ENCODE data around the gene NECTIN4. TPM values are rescaled to one million over a fixed set of nuclear protein-coding genes. Genes with fewer than 3 reads are reported as not detected.
A peak's percentile ranks its signal among the peaks of the same experiment; 100 is the strongest.

NECTIN4 gene
- total RNA-seq, 2 experiments from 2014 or later, result not detected

GRCh38 chr1:161137881-161138280, 48.5 kb upstream of the NECTIN4 start:
- peaks cover 10% of the 10 kb centered on the region; the same call in 1 of the 2 replicates for H3K79me2 ChIP-seq (ENCODE audit: insufficient read depth, low read depth, low read length)
- no peak overlapping the region for H3K27ac ChIP-seq (ENCODE audit: low read depth, low read length, poor library complexity, severe bottlenecking)
- intact Hi-C loops (cut with micrococcal nuclease; ENCODE audit: unreplicated experiment), result loop anchor here (2.0 kb wide), 1 partner anchor 141 kb away; no protein-coding TSS in a partner anchor
- ChIA-PET CTCF (ENCODE audit: unreplicated experiment) (interaction anchor here (1.0 to 1.9 kb wide), 3 partner anchors 28 to 140 kb away, joined by 3 to 5 read pairs (median 3); partner anchors contain the start of gene PPOX), POLR2A (interaction anchor here (0.9 to 2.2 kb wide), 6 partner anchors 9 to 91 kb away, joined by 3 to 6 read pairs (median 4); partner anchors contain the start of genes NIT1, PFDN2 and TOMM40L)
- DNase-seq (ENCODE audit: low spot score), result no peak
- H3K9me3 ChIP-seq (ENCODE audit: low read length), result no peaks in the 10 kb centered on the region
- BruUV-seq (replicated peaks), result no TSS peak
- no peak overlapping the region for H3K4me2 ChIP-seq (ENCODE audit: low read length)
- no peak overlapping the region for H2AFZ ChIP-seq (ENCODE audit: low read length)
- H3K4me3 ChIP-seq (ENCODE audit: low read depth, low read length, poor library complexity, severe bottlenecking), result no peak overlapping the region
- TF ChIP-seq EZH2phosphoT487 (IDR thresholded peaks at IDR 0.05; ENCODE audit: borderline replicate concordance, low read depth, low read length) (no peak), CTCF (conservative IDR thresholded peaks at IDR 0.05; ENCODE audit: low read length) (no peak)
- H4K20me1 ChIP-seq (ENCODE audit: insufficient read depth, low read length), result no peaks in the 10 kb centered on the region
- H3K36me3 ChIP-seq (ENCODE audit: insufficient read depth, low read length), result no peaks in the 10 kb centered on the region; the same call in 1 of the 2 replicates
- no peaks in the 10 kb centered on the region for H3K9me2 ChIP-seq (ENCODE audit: insufficient read depth, low read length)
- H3K4me1 ChIP-seq (ENCODE audit: insufficient read depth, low read length, poor library complexity, severe bottlenecking), result peaks cover 19% of the 10 kb centered on the region

- TSS peak; percentile 68 for BruUV-seq (replicated peaks)
- Histone ChIP-seq H3K9me3 (ENCODE audit: low read length) (no peaks in the 10 kb centered on the region), H3K79me2 (ENCODE audit: insufficient read depth, low read depth, low read length) (peaks cover 28% of the 10 kb centered on the region; the same call in 1 of the 2 replicates), H4K20me1 (ENCODE audit: insufficient read depth, low read length) (no peaks in the 10 kb centered on the region), H3K4me3 (ENCODE audit: low read depth, low read length, poor library complexity, severe bottlenecking) (peak overlapping the region; percentile 86), H3K27ac (ENCODE audit: low read depth, low read length, poor library complexity, severe bottlenecking) (peak overlapping the region; percentile 70), H3K4me2 (ENCODE audit: low read length) (peak overlapping the region; percentile 85), H3K4me1 (ENCODE audit: insufficient read depth, low read length, poor library complexity, severe bottlenecking) (peaks cover 34% of the 10 kb centered on the region), H3K36me3 (ENCODE audit: insufficient read depth, low read length) (peaks cover 25% of the 10 kb centered on the region), H2AFZ (ENCODE audit: low read length) (peak overlapping the region; percentile 93), H3K9me2 (ENCODE audit: insufficient read depth, low read length) (no peaks in the 10 kb centered on the region)
- TF ChIP-seq CTCF (conservative IDR thresholded peaks at IDR 0.05; ENCODE audit: low read length) (no peak), EZH2phosphoT487 (IDR thresholded peaks at IDR 0.05; ENCODE audit: borderline replicate concordance, low read depth, low read length) (no peak)
- CTCF ChIA-PET (ENCODE audit: unreplicated experiment), result interaction anchor here (0.6 to 1.4 kb wide), 5 partner anchors 16 to 1001 kb away, joined by 3 to 4 read pairs (median 3); partner anchors contain the start of genes B4GALT3 and PPOX
- intact Hi-C loops (cut with micrococcal nuclease; ENCODE audit: unreplicated experiment), result no loop called here
- no peak for DNase-seq (ENCODE audit: low spot score)
- POLR2A ChIA-PET, result interaction anchor here (0.5 to 2.0 kb wide), 7 partner anchors 12 to 142 kb away, joined by 3 to 10 read pairs (median 3); partner anchors contain the start of genes NIT1 and PFDN2
Measured at GRCh38 chr1:161133220-161133740, 43.9 kb upstream of the NECTIN4 start.
